ACHN (cell line): ENCODE measurements around the gene TMEM272.
"Not testable (repeated sequence)": the region's sequence is repeated elsewhere in the genome, so short reads cannot be mapped to it uniquely, and the experiment has no call there.

ENCODE experiments used
- DNase-seq: peaks from one replicate; pipeline ENCODE4 v3.0.0-alpha.2; 2015
- in situ Hi-C: cut with HindIII; loops from 2 replicates; pipeline ENCODE4 v1.10.0; 2017; ENCODE audit warnings: low sequenced_read_pairs, low pct_ligation_motif_present, low pct_unique_long_range_greater_than_20kb

The TMEM272 gene

GRCh38 chr13:51831519-51831918, 13.5 kb downstream of the TMEM272 start:
- in situ Hi-C loops = no loop called here
- DNase-seq = no peak

- DNase-seq = no peak
- in situ Hi-C loops = no loop called here
Observed at GRCh38 chr13:51829568-51829899, 15.4 kb downstream of the TMEM272 start.

GRCh38 chr13:51828730-51829567, 16.0 kb downstream of the TMEM272 start:
- in situ Hi-C loops = no loop called here
- DNase-seq = no peak

GRCh38 chr13:51827254-51827653, 17.7 kb downstream of the TMEM272 start:
- in situ Hi-C loops = no loop called here
- no peak for DNase-seq

- in situ Hi-C loops = no loop called here
- DNase-seq = no peak
Observed at GRCh38 chr13:51826606-51827005, 18.4 kb downstream of the TMEM272 start.

- in situ Hi-C loops = no loop called here
- no peak for DNase-seq
Observed at GRCh38 chr13:51825681-51826254, 19.2 kb downstream of the TMEM272 start.

GRCh38 chr13:51825165-51825592, 19.8 kb downstream of the TMEM272 start:
- in situ Hi-C loops = no loop called here
- DNase-seq = no peak

- in situ Hi-C loops = not testable (repeated sequence)
Observed at GRCh38 chr13:51824712-51825111, 20.3 kb downstream of the TMEM272 start.

GRCh38 chr13:51823863-51824262, 21.1 kb downstream of the TMEM272 start:
- in situ Hi-C loops = no loop called here
- DNase-seq = no peak

More at GRCh38 chr13:51824712-51825111, 20.3 kb downstream of the TMEM272 start:
- DNase-seq = not testable (repeated sequence)

- no peak for DNase-seq
- in situ Hi-C loops = no loop called here
Observed at GRCh38 chr13:51823359-51823758, 21.6 kb downstream of the TMEM272 start.

- DNase-seq = no peak
- in situ Hi-C loops = no loop called here
Observed at GRCh38 chr13:51822106-51822815, 22.7 kb downstream of the TMEM272 start.

- in situ Hi-C loops = no loop called here
- DNase-seq = no peak
Observed at GRCh38 chr13:51821606-51822005, 23.4 kb downstream of the TMEM272 start.

- in situ Hi-C loops = no loop called here
- no peak for DNase-seq
Observed at GRCh38 chr13:51820016-51820597, 24.9 kb downstream of the TMEM272 start.

- in situ Hi-C loops = no loop called here
- no peak for DNase-seq
Observed at GRCh38 chr13:51819544-51819943, 25.4 kb downstream of the TMEM272 start.

GRCh38 chr13:51818781-51819511, 26.0 kb downstream of the TMEM272 start:
- no peak for DNase-seq
- in situ Hi-C loops = no loop called here

- no peak for DNase-seq
- in situ Hi-C loops = no loop called here
Observed at GRCh38 chr13:51818276-51818675, 26.7 kb downstream of the TMEM272 start.

- in situ Hi-C loops = no loop called here
- DNase-seq = no peak
Observed at GRCh38 chr13:51817717-51818116, 27.3 kb downstream of the TMEM272 start.

- no peak for DNase-seq
- in situ Hi-C loops = no loop called here
Observed at GRCh38 chr13:51816604-51817249, 28.2 kb downstream of the TMEM272 start.
